WERI-Rb-1 (cell line): ENCODE data around the gene DGKD.

Experiments used
- DNase-seq: peaks from one replicate; pipeline ENCODE4 v3.0.0-alpha.2; 2020
- H3K27ac ChIP-seq: fragments of 250-450 bp; sonication (Bioruptor Pico); 2 replicates; pipeline ENCODE4 v1.5.1; 2020; ENCODE audit warnings: mild to moderate bottlenecking, moderate library complexity
- H3K27me3 ChIP-seq: fragments of 250-450 bp; sonication (Bioruptor Pico); 2 replicates; pipeline ENCODE4 v1.5.1; 2021; ENCODE audit warnings: mild to moderate bottlenecking, low read depth, moderate library complexity; ENCODE audit not compliant: insufficient read depth, severe bottlenecking
- H3K36me3 ChIP-seq: fragments of 250-450 bp; sonication (Bioruptor Pico); 2 replicates; pipeline ENCODE4 v1.5.1; 2020; ENCODE audit warnings: mild to moderate bottlenecking, moderate library complexity
- H3K4me3 ChIP-seq: 2 replicates; pipeline ENCODE4 v1.5.1; 2011; ENCODE audit warnings: low read depth, mild to moderate bottlenecking, control low read depth, low read length
- H3K9me3 ChIP-seq: fragments of 250-450 bp; sonication (Bioruptor Pico); 2 replicates; pipeline ENCODE4 v1.5.1; 2021; ENCODE audit warnings: mild to moderate bottlenecking, moderate library complexity; ENCODE audit not compliant: severe bottlenecking
- TF ChIP-seq, protein P1 (sequence below): IDR thresholded peaks from 2 replicates; pipeline ENCODE4 v1.5.1; 2011; ENCODE audit warnings: low read depth, mild to moderate bottlenecking, control low read depth, inconsistent platforms, low read length

The DGKD gene

DNA sequence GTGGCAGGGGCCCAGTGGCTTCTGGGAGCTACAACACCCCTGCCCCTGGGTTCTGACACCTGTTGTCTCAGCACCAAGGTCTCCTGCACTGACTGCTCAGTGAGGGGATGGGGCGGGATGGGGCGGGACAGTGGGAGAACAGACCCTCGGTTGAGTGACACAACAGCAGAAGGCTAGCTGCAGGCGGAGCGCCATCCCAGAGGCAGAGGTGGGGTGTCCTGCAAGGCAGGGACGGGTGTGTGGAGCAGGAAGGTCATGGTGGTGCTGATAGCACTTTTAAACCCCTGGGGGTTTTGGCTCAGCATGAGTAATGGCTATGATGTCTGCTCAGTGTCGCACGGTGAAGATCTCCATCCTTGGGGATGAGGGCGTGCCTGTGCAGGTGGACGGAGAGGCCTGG lies 105.1 kb downstream of the DGKD start:
- no peak overlapping the region for H3K4me3 ChIP-seq
- H3K27ac ChIP-seq: no peak overlapping the region
- no peak for DNase-seq
- H3K9me3 ChIP-seq: no peaks in the 10 kb centered on the region
- H3K27me3 ChIP-seq: no peaks in the 10 kb centered on the region
- H3K36me3 ChIP-seq: peaks cover 23% of the 10 kb centered on the region
- TF ChIP-seq, protein P1, sequence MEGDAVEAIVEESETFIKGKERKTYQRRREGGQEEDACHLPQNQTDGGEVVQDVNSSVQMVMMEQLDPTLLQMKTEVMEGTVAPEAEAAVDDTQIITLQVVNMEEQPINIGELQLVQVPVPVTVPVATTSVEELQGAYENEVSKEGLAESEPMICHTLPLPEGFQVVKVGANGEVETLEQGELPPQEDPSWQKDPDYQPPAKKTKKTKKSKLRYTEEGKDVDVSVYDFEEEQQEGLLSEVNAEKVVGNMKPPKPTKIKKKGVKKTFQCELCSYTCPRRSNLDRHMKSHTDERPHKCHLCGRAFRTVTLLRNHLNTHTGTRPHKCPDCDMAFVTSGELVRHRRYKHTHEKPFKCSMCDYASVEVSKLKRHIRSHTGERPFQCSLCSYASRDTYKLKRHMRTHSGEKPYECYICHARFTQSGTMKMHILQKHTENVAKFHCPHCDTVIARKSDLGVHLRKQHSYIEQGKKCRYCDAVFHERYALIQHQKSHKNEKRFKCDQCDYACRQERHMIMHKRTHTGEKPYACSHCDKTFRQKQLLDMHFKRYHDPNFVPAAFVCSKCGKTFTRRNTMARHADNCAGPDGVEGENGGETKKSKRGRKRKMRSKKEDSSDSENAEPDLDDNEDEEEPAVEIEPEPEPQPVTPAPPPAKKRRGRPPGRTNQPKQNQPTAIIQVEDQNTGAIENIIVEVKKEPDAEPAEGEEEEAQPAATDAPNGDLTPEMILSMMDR: no peak

DNA sequence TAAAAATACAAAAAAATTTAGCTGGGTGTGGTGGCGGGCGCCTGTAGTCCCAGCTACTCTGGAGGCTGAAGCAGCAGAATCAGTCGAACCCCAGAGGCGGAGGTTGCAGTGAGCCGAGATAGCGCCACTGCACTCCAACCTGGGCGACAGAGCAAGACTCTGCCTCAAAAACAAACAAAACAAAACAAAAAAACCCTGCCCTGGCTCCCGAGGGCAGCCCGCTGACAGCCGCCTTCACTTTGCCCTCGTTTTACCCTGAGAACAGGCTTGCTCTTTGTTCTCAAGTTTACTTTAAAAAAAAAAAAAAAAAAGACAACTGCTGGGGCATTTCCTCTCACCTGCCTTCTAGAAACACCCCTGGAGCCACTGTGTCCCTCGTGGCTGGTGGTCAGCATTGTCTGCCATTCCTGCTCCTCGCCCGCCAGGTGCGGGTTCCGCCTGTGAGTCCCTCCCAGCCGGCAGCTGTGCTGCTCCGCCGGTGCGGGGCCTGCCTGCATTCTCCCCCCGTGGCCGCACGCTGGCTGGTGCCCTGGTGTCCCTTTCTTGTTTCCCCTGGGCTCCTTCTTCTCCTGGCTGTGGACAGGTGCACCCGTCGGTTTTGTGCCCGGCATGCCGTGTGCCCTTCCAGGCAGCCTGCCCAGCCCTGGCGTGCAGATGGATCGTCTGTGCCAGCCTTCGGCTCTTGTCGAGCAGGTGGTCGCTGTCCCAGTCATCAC lies 106.6 kb downstream of the DGKD start:
- no peak for DNase-seq
- Histone ChIP-seq H3K4me3 (no peak overlapping the region), H3K27ac (no peak overlapping the region), H3K9me3 (no peaks in the 10 kb centered on the region), H3K27me3 (no peaks in the 10 kb centered on the region), H3K36me3 (peaks cover 18% of the 10 kb centered on the region)
- TF ChIP-seq, protein P1: no peak

DNA sequence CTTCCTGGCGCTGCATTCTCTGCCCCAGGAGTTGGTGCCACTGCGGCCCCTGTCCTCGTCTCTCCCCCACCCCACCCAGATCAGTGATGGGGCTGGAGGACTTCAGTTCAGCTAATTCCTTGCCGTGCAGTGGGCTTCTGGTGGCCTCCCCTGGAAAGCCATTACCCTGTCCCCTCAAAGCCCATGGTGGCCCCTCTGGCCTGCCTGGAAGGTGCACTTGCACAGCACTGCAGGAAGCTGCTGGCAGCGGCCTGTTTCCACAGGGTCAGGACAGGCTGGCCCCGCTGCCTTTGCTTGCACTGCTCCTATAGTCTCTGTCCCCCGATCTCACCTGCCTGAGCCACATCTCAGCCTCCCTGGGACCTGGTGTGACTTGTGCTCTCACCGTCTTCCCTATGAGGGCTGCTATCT lies 107.2 kb downstream of the DGKD start:
- Histone ChIP-seq H3K4me3 (no peak overlapping the region), H3K27ac (no peak overlapping the region), H3K27me3 (no peaks in the 10 kb centered on the region), H3K36me3 (peaks cover 20% of the 10 kb centered on the region), H3K9me3 (no peaks in the 10 kb centered on the region)
- TF ChIP-seq, protein P1: no peak
- DNase-seq: no peak

DNA sequence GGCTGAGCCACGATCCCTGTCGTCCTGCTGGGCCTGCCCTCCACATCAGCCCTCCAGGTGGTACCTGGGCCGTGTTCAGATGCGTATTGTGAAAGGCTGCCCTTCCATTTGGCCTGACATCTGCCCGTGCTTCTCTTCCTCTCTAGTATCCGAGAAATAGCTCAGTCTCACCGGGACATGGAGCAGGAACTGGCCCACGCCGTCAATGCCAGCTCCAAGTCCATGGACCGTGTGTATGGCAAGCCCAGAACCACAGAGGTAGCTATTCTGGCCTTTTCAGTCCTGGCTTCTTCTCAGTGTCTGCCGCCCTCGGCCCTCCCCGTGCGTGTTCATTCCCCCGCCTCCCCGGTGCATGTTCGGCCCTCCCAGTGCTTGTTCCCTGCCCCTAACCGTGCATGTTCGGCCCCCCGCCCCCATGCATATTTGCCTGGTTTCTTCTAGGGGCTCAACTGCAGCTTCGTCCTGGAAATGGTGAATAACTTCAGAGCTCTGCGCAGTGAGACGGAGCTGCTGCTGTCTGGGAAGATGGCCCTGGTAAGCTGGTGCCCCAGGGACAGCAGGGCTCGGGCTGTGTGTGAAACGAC lies 108.0 kb downstream of the DGKD start:
- Histone ChIP-seq H3K36me3 (peaks cover 20% of the 10 kb centered on the region), H3K9me3 (no peaks in the 10 kb centered on the region), H3K4me3 (no peak overlapping the region), H3K27ac (no peak overlapping the region), H3K27me3 (no peaks in the 10 kb centered on the region)
- TF ChIP-seq, protein P1: no peak
- DNase-seq: no peak

DNA sequence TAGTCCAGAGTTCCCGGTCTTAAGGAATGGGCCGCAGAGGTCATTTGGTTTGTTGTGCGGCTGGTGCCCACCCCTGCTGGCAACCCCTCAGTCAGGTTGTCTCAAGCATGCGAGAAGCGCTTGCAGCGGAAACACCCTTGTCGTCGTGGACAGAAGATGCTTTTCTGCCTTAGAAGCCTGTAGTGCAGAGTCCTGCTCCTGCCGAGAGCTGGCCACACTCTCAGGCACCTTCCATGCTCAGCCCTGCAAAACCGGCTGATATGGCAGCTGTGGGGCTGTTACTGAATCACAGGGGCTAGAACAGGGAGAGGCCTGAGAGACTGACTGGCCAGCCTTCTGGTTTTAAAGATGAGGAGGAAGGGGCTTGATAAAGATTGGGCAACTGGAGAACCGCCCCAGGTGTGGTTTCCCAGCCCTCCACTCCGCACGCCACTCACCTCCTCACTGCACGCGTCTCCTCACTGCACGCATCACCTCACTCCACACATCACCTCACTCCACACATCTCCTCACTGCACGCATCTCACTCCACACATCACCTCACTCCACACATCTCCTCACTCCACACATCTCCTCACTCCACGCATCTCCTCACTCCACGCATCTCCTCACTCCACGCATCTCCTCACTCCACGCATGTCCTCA lies 108.7 kb downstream of the DGKD start:
- TF ChIP-seq, protein P1: no peak
- no peaks in the 10 kb centered on the region for H3K9me3 ChIP-seq
- no peak overlapping the region for H3K27ac ChIP-seq
- H3K27me3 ChIP-seq: no peaks in the 10 kb centered on the region
- DNase-seq: no peak
- H3K36me3 ChIP-seq: peaks cover 20% of the 10 kb centered on the region
- H3K4me3 ChIP-seq: no peak overlapping the region
